ENCODE measurements around the gene BMERB1.

The BMERB1 gene

GRCh38 chr16:15535772-15536171, 101.4 kb downstream of the BMERB1 start:
- no peak for TF ChIP-seq CTCF (IDR thresholded peaks at IDR 0.05)
- Histone ChIP-seq H3K27me3 (no peaks in the 10 kb centered on the region), H3K27ac (no peak overlapping the region), H3K4me3 (no peak overlapping the region), H3K36me3 (peaks cover 5 to 16% (median 8%) of the 10 kb centered on the region in 3 donors), H3K9me3 (no peaks in the 10 kb centered on the region), H3K4me1 (no peaks in the 10 kb centered on the region)
- intact Hi-C loops (cut with DNase I; ENCODE audit: low total_unique reads) = no loop called here
- DNase-seq = no peak

- Histone ChIP-seq H3K4me1 (no peaks in the 10 kb centered on the region), H3K36me3 (peaks cover 5 to 11% (median 8%) of the 10 kb centered on the region in 3 donors), H3K4me3 (no peak overlapping the region), H3K27ac (no peak overlapping the region), H3K27me3 (no peaks in the 10 kb centered on the region), H3K9me3 (no peaks in the 10 kb centered on the region)
- DNase-seq = no peak
- intact Hi-C loops (cut with DNase I; ENCODE audit: low total_unique reads) = no loop called here
- TF ChIP-seq CTCF (IDR thresholded peaks at IDR 0.05) = no peak
Observed at GRCh38 chr16:15536843-15537242, 102.5 kb downstream of the BMERB1 start.

- Histone ChIP-seq H3K9me3 (peaks cover 0 to 9% (median 0%) of the 10 kb centered on the region in 3 donors), H3K36me3 (peaks cover 5 to 11% (median 8%) of the 10 kb centered on the region in 3 donors), H3K4me3 (no peak overlapping the region), H3K4me1 (peaks cover 0 to 4% (median 3%) of the 10 kb centered on the region in 4 donors), H3K27ac (no peak overlapping the region), H3K27me3 (no peaks in the 10 kb centered on the region)
- no peak for DNase-seq
- intact Hi-C loops (cut with DNase I; ENCODE audit: low total_unique reads) = no loop called here
- TF ChIP-seq CTCF (IDR thresholded peaks at IDR 0.05) = no peak
Observed at GRCh38 chr16:15538507-15538906, 104.1 kb downstream of the BMERB1 start.

- no peak overlapping the region for H3K27ac ChIP-seq
- no peak for DNase-seq
- intact Hi-C loops (cut with DNase I; ENCODE audit: low total_unique reads) = no loop called here
Observed at GRCh38 chr16:15539197-15539596, 104.8 kb downstream of the BMERB1 start.

GRCh38 chr16:15542261-15542660, 107.9 kb downstream of the BMERB1 start:
- no peaks in the 10 kb centered on the region for H3K27me3 ChIP-seq
- intact Hi-C loops (cut with DNase I; ENCODE audit: low total_unique reads) = no loop called here
- no peak overlapping the region for H3K4me3 ChIP-seq
- TF ChIP-seq CTCF (IDR thresholded peaks at IDR 0.05) = no peak
- H3K36me3 ChIP-seq = no peaks in the 10 kb centered on the region
- H3K9me3 ChIP-seq = peaks cover 0 to 9% (median 0%) of the 10 kb centered on the region in 3 donors
- peaks cover 0 to 18% (median 8%) of the 10 kb centered on the region in 4 donors for H3K4me1 ChIP-seq
- no peak for DNase-seq
- H3K27ac ChIP-seq = no peak overlapping the region

More at GRCh38 chr16:15539197-15539596, 104.8 kb downstream of the BMERB1 start:
- no peak for TF ChIP-seq CTCF (IDR thresholded peaks at IDR 0.05)
- Histone ChIP-seq H3K4me1 (peaks cover 0 to 11% (median 8%) of the 10 kb centered on the region in 4 donors), H3K36me3 (peaks cover 5 to 11% (median 8%) of the 10 kb centered on the region in 3 donors), H3K4me3 (no peak overlapping the region), H3K9me3 (peaks cover 0 to 9% (median 0%) of the 10 kb centered on the region in 3 donors), H3K27me3 (no peaks in the 10 kb centered on the region)
